OCI-LY7 (cell line): Measurements from ENCODE around the gene CMIP. TPM values are rescaled to one million over a fixed set of nuclear protein-coding genes. Genes with fewer than 3 reads are reported as not detected.

Experiments used
- BruUV-seq: library from RNA; stranded (reverse); fragments of 400-500 nt; replicated peaks from 2 replicates; lab custom pipeline; 2021; lab: Mats Ljungman, UMichigan
- CTCF ChIA-PET: fragments of 300-600 bp; sonication (Branson Sonifier 250); formaldehyde crosslinking; loops from one replicate; lab custom pipeline; 2022; ENCODE audit warnings: antibody characterized with exemption; ENCODE audit not compliant: unreplicated experiment; lab: Charles Lee
- POLR2A ChIA-PET: fragments of 300-600 bp; sonication (Branson Sonifier 250); formaldehyde crosslinking; loops from one replicate; lab custom pipeline; 2022; ENCODE audit warnings: antibody characterized with exemption; lab: Charles Lee
- DNase-seq: peaks from one replicate; pipeline ENCODE4 v3.0.0-alpha.2; 2015; ENCODE audit warnings: low spot score
- H2AFZ ChIP-seq: fragments of 200-600 bp; sonication (generic), shearing (Covaris generic); 2 replicates; pipeline ENCODE4 v1.6.1; 2014; ENCODE audit warnings: mild to moderate bottlenecking, antibody characterized with exemption, low read length, moderate library complexity
- H3K27ac ChIP-seq: fragments of 200-600 bp; sonication (generic); 2 replicates; pipeline ENCODE4 v1.5.1; 2014; ENCODE audit warnings: mixed run types, low read depth, mild to moderate bottlenecking, moderate library complexity, low read length, inconsistent platforms; ENCODE audit not compliant: poor library complexity, severe bottlenecking
- H3K36me3 ChIP-seq: fragments of 200-600 bp; sonication (generic); 2 replicates; pipeline ENCODE4 v1.6.1; 2014; ENCODE audit warnings: mild to moderate bottlenecking, antibody characterized with exemption, low read length, moderate library complexity, mixed read lengths; ENCODE audit not compliant: insufficient read depth
- H3K4me1 ChIP-seq: fragments of 200-600 bp; sonication (generic); 2 replicates; pipeline ENCODE4 v1.5.1; 2014; ENCODE audit warnings: mild to moderate bottlenecking, low read length; ENCODE audit not compliant: insufficient read depth, poor library complexity, severe bottlenecking
- H3K4me2 ChIP-seq: fragments of 200-600 bp; sonication (generic); 2 replicates; pipeline ENCODE4 v1.6.1; 2014; ENCODE audit warnings: mild to moderate bottlenecking, low read length
- H3K4me3 ChIP-seq: fragments of 200-600 bp; sonication (generic); 2 replicates; pipeline ENCODE4 v1.5.1; 2014; ENCODE audit warnings: mild to moderate bottlenecking, low read depth, low read length; ENCODE audit not compliant: poor library complexity, severe bottlenecking
- H3K79me2 ChIP-seq: fragments of 200-600 bp; sonication (generic); 2 replicates; pipeline ENCODE4 v1.6.1; 2016; ENCODE audit warnings: low read depth, mild to moderate bottlenecking, low read length, moderate library complexity, mixed read lengths; ENCODE audit not compliant: insufficient read depth
- H3K9me2 ChIP-seq: fragments of 200-600 bp; sonication (generic); 2 replicates; pipeline ENCODE4 v1.6.1; 2016; ENCODE audit warnings: mild to moderate bottlenecking, low read length, mixed read lengths; ENCODE audit not compliant: insufficient read depth
- H3K9me3 ChIP-seq: fragments of 200-600 bp; sonication (generic); 2 replicates; pipeline ENCODE4 v1.6.1; 2014; ENCODE audit warnings: mild to moderate bottlenecking, mixed run types, low read length, mixed read lengths
- H4K20me1 ChIP-seq: fragments of 200-600 bp; sonication (generic); 2 replicates; pipeline ENCODE4 v1.6.1; 2014; ENCODE audit warnings: mild to moderate bottlenecking, antibody characterized with exemption, low read length, moderate library complexity, mixed read lengths; ENCODE audit not compliant: insufficient read depth
- CTCF ChIP-seq: fragments of 200-600 bp; sonication (generic); conservative IDR thresholded peaks from 2 replicates; pipeline ENCODE4 v1.5.1; 2014; ENCODE audit warnings: mild to moderate bottlenecking, antibody characterized with exemption, low read length, moderate library complexity, mixed read lengths
- EZH2phosphoT487 ChIP-seq: fragments of 200-600 bp; sonication (generic); IDR thresholded peaks from 2 replicates; pipeline ENCODE4 v1.6.1; 2018; ENCODE audit warnings: low read depth, borderline replicate concordance, mild to moderate bottlenecking, mixed run types, antibody characterized with exemption, low read length, moderate library complexity, mixed read lengths
- intact Hi-C: fragments of 100-400 bp; cut with micrococcal nuclease; formaldehyde crosslinking; loops from one replicate; pipeline ENCODE4 v1.10.0; 2022; ENCODE audit not compliant: unreplicated experiment
- total RNA-seq, 2 experiments: library from RNA; depleted of rRNA in 1 of 2; stranded (reverse); fragments of >200 nt in 1 of 2; shearing (Covaris generic) in 1 of 2; gene quantifications; 2 replicates each; pipeline ENCODE4 v1.2.3, GENCODE V29; 2014 to 2022

CMIP gene
- total RNA-seq, 2 experiments from 2014 or later: 15.4 to 70.3 TPM

GRCh38 chr16:81658373-81658772 is 213.8 kb downstream of the CMIP start:
- Histone ChIP-seq H3K4me1 (no peaks in the 10 kb centered on the region), H4K20me1 (no peaks in the 10 kb centered on the region), H3K79me2 (no peaks in the 10 kb centered on the region), H3K4me3 (no peak overlapping the region), H3K27ac (no peak overlapping the region), H3K9me2 (no peaks in the 10 kb centered on the region), H3K4me2 (no peak overlapping the region), H2AFZ (no peak overlapping the region), H3K36me3 (peaks cover 47% of the 10 kb centered on the region; the same call in 1 of the 2 replicates), H3K9me3 (no peaks in the 10 kb centered on the region)
- intact Hi-C loops: no loop called here
- no TSS peak for BruUV-seq
- no peak for TF ChIP-seq EZH2phosphoT487
- no peak for TF ChIP-seq CTCF
- DNase-seq: no peak
- ChIA-PET CTCF (no interaction called here), POLR2A (interaction anchor here (0.7 kb wide), 1 partner anchor 20 kb away, joined by 3 read pairs; no protein-coding TSS in a partner anchor)

GRCh38 chr16:81659249-81659648 is 214.6 kb downstream of the CMIP start:
- no peak for DNase-seq
- Histone ChIP-seq H3K27ac (no peak overlapping the region), H3K36me3 (peaks cover 46% of the 10 kb centered on the region; the same call in 1 of the 2 replicates), H4K20me1 (no peaks in the 10 kb centered on the region), H2AFZ (no peak overlapping the region), H3K9me3 (no peaks in the 10 kb centered on the region), H3K9me2 (no peaks in the 10 kb centered on the region), H3K4me1 (no peaks in the 10 kb centered on the region), H3K4me3 (no peak overlapping the region), H3K4me2 (no peak overlapping the region), H3K79me2 (no peaks in the 10 kb centered on the region)
- TF ChIP-seq CTCF (no peak), EZH2phosphoT487 (no peak)
- POLR2A ChIA-PET: no interaction called here
- intact Hi-C loops: no loop called here
- BruUV-seq: no TSS peak
- CTCF ChIA-PET: no interaction called here

- Histone ChIP-seq H3K79me2 (no peaks in the 10 kb centered on the region), H3K9me3 (no peaks in the 10 kb centered on the region), H3K4me3 (no peak overlapping the region), H2AFZ (no peak overlapping the region), H3K9me2 (no peaks in the 10 kb centered on the region), H4K20me1 (no peaks in the 10 kb centered on the region), H3K4me2 (no peak overlapping the region), H3K27ac (no peak overlapping the region), H3K36me3 (peaks cover 38% of the 10 kb centered on the region; the same call in 1 of the 2 replicates), H3K4me1 (no peaks in the 10 kb centered on the region)
- POLR2A ChIA-PET: interaction anchor here (0.6 kb wide), 1 partner anchor 268 kb away, joined by 3 read pairs; no protein-coding TSS in a partner anchor
- BruUV-seq: no TSS peak
- DNase-seq: no peak
- CTCF ChIA-PET: no interaction called here
- TF ChIP-seq CTCF (no peak), EZH2phosphoT487 (no peak)
- intact Hi-C loops: no loop called here
These were observed 216.5 kb downstream of the CMIP start for GRCh38 chr16:81661082-81661481.
